Central memory CD8-positive, alpha-beta T cell (primary cell): ENCODE data around the gene GPSM1.

Source experiments
- ATAC-seq: fragments of 150-1000 bp; cut with Tn5 transposase; replicated peaks from 2 replicates; pipeline ENCODE4 v1.10.0; 2022; ENCODE audit warnings: mild to moderate bottlenecking, moderate FRiP score, moderate number of reproducible peaks; ENCODE audit not compliant: poor library complexity, severe bottlenecking; ENCODE audit errors: extremely low read depth
- DNase-seq, 2 donors: peaks; one replicate each; pipeline ENCODE4 v3.0.0; 2021; ENCODE audit warnings: low spot score in 2 of 2
- H3K27ac Mint-ChIP-seq: one replicate; pipeline ENCODE4 v1.8.0; 2022; ENCODE audit warnings: low read depth, mild to moderate bottlenecking, moderate library complexity, mixed read lengths
- H3K27me3 Mint-ChIP-seq: one replicate; pipeline ENCODE4 v1.8.0; 2022; ENCODE audit warnings: mixed read lengths
- H3K36me3 Mint-ChIP-seq: one replicate; pipeline ENCODE4 v1.8.0; 2022; ENCODE audit warnings: mild to moderate bottlenecking, moderate library complexity, mixed read lengths; ENCODE audit not compliant: insufficient read depth
- H3K4me1 Mint-ChIP-seq: one replicate; pipeline ENCODE4 v1.8.0; 2022; ENCODE audit warnings: mixed read lengths
- H3K4me3 Mint-ChIP-seq: one replicate; pipeline ENCODE4 v1.8.0; 2022; ENCODE audit warnings: mild to moderate bottlenecking, moderate library complexity, mixed read lengths
- H3K9me3 Mint-ChIP-seq: one replicate; pipeline ENCODE4 v1.8.0; 2022; ENCODE audit warnings: mixed read lengths

Gene GPSM1, protein sequence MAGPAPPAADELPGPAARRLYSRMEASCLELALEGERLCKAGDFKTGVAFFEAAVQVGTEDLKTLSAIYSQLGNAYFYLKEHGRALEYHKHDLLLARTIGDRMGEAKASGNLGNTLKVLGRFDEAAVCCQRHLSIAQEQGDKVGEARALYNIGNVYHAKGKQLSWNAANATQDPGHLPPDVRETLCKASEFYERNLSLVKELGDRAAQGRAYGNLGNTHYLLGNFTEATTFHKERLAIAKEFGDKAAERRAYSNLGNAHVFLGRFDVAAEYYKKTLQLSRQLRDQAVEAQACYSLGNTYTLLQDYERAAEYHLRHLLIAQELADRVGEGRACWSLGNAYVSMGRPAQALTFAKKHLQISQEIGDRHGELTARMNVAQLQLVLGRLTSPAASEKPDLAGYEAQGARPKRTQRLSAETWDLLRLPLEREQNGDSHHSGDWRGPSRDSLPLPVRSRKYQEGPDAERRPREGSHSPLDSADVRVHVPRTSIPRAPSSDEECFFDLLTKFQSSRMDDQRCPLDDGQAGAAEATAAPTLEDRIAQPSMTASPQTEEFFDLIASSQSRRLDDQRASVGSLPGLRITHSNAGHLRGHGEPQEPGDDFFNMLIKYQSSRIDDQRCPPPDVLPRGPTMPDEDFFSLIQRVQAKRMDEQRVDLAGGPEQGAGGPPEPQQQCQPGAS

DNA sequence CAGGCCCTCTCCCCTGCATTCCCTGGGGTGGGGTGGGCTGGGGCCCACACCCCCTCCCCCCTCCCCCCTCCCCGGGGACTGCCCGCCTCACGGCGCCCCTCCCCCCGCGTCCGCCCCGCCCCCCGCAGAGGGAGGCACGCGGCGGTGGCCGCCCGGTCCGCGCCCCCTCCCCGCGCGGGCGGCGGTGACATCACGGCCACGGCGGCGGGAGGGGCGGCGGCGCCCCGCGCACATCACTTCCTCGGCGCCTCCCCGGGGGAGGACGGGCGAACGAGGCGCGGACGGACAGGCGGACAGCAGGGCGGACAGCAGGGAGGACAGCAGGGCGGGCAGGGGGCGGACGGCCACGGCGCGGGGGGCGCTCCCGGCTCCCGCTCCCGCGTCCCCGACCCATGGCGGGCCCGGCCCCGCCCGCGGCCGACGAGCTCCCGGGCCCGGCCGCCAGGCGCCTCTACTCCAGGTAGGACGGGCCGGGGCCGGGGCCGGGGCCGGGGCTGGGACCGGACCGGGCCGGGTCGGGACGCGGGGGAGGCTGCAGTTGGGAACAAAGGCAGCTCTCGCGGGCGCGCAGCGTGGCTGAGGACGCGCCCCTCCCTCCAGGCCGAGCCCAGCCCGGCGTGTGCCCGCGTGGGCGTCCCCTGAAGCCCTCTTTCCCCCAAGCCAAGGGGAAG, at the start of gene GPSM1:
Gene GPSM1, plus strand, starts transcription at position 236 of the 671 bp plus-strand sequence. Its CDS starts 157 bp downstream, at position 393.
- Mint-ChIP-seq H3K36me3 (no peaks in the 10 kb centered on the region), H3K9me3 (no peaks in the 10 kb centered on the region), H3K4me3 (peak within 1 kb of the TSS; percentile 70), H3K27me3 (peaks cover 7% of the 10 kb centered on the region), H3K27ac (no peak within 1 kb of the TSS), H3K4me1 (no peaks in the 10 kb centered on the region)
- DNase-seq (no peak), ATAC-seq (peak; percentile 20)

DNA sequence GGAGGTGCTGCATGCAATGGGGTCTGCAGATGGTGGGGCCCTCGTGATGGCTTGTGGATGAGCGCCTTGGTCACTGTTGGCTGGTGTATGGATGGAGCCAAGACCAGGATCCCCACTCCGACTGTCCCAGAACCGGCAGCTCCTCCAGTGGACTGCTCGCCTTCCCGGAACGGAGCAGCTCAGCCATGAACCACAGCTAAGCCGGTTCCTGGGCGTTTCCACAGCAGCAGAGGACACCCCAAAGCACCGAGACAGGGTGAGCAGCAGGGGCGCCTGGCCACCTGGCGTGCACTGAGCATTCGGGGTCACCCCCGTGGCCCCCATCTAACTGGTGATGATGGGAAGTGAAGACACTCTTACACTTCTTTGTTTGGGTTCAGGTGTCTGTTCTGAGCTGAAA, 49.6 kb upstream of the GPSM1 start:
- no peak for DNase-seq
- Mint-ChIP-seq H3K36me3 (no peaks in the 10 kb centered on the region), H3K27ac (no peak overlapping the region), H3K27me3 (peaks cover 7% of the 10 kb centered on the region), H3K4me3 (no peak overlapping the region), H3K4me1 (no peaks in the 10 kb centered on the region), H3K9me3 (no peaks in the 10 kb centered on the region)
- ATAC-seq = no peak

DNA sequence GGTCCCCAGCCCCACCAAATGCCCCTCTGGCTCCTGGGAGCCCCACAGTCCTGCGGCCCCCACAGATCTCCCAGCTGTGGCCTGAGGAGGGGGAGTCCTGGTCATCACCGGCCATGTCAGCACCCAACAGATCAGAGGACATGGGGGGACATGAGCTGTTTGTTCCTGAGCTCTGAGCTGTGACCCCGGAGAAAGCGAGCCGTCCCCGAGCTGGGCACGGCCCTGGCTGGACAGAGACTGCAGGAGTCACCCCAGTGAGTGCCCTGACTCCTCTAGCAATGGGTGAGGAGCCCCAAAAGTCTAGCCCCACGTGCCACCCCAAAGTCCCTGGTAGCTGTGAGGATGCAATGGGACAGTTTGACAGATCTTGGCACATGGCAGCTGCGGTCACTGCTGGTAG, 49.1 kb upstream of the GPSM1 start:
- peaks cover 7% of the 10 kb centered on the region for H3K27me3 Mint-ChIP-seq
- DNase-seq (no peak), ATAC-seq (no peak)
- no peaks in the 10 kb centered on the region for H3K9me3 Mint-ChIP-seq
- H3K4me3 Mint-ChIP-seq = no peak overlapping the region
- no peak overlapping the region for H3K27ac Mint-ChIP-seq
- H3K4me1 Mint-ChIP-seq = no peaks in the 10 kb centered on the region
- no peaks in the 10 kb centered on the region for H3K36me3 Mint-ChIP-seq

DNA sequence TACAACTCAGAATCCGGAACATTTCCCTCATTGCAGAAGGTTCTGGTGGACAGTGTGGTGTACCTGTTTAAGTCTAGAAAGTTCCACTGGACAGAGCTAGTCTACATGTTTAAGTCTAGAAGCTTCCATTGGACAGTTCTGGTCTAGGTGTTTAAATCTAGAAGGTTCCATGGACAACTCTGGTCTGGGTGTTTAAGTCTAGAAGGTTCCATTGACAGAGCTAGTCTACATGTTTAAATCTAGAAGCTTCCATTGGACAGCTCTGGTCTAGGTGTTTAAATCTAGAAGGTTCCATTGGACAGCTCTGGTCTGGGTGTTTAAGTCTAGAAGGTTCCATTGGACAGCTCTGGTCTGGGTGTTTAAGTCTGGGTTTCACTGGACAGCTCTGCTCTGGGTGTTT, 48.4 kb upstream of the GPSM1 start:
- Mint-ChIP-seq H3K36me3 (no peaks in the 10 kb centered on the region), H3K27me3 (peaks cover 13% of the 10 kb centered on the region), H3K9me3 (no peaks in the 10 kb centered on the region), H3K4me3 (no peak overlapping the region), H3K4me1 (peaks cover 5% of the 10 kb centered on the region), H3K27ac (no peak overlapping the region)
- ATAC-seq = no peak
- no peak for DNase-seq

DNA sequence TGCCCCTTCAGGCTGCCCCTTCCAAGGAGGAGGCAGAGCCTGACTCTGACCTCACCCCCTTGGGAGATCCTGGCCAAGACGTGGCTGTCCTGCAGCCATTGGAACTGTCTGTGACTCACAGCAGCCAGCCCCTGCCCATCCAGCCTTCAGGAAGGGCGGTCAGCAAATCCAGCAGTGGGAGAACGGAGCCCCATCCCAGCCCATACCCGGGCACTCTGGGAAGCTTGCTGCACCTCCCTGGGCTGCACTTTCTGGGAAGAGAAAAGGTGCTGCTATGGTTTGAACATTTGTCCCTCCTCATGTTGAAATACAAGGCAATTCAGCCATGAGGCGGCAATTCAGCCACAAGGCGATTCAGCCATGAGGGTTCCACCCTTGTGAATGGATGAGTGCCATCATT, 47.9 kb upstream of the GPSM1 start:
- H3K36me3 Mint-ChIP-seq = no peaks in the 10 kb centered on the region
- H3K4me3 Mint-ChIP-seq = no peak overlapping the region
- no peaks in the 10 kb centered on the region for H3K9me3 Mint-ChIP-seq
- H3K27ac Mint-ChIP-seq = no peak overlapping the region
- DNase-seq = no peak
- H3K27me3 Mint-ChIP-seq = peaks cover 16% of the 10 kb centered on the region
- H3K4me1 Mint-ChIP-seq = peaks cover 5% of the 10 kb centered on the region
- ATAC-seq = no peak

DNA sequence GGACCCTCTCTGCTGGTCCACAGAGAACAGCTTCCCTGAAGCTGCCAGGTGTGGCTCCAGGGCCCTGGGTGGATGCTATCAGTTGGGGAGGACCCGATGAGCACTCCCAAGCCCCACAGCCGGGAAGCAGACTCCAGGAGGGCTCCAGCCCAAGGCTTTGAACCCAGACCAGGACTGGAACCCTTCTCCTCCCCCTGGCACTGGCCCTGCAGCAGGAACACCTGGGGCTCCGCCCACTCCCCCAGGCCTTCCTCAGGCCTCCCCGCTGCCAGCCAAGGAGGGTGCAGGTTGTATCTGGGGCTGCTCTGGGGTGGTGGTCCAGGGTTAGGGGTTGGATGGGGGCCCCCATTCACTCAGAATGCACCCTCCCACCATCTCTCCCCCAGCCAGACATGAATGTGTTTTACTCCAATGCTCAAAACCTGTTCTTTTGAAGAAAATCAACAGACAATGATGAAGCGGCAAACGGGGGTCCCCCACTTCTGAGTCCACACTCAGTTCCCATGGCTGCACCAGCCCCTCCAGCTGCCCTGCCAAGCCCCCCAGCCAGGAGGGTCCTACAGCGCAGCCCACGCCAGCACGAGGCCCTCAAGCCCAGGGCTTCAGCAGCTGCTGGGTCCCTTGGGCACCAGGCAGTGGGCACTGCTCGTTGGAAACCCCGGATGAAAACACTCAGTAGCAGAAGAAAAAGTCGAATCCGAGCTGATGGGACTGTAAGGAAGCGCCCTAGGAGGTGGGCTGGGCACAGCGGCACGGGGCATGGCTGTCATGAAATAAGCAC, 46.6 kb upstream of the GPSM1 start:
- DNase-seq (no peak), ATAC-seq (no peak)
- H3K9me3 Mint-ChIP-seq = no peaks in the 10 kb centered on the region
- H3K27ac Mint-ChIP-seq = no peak overlapping the region
- no peaks in the 10 kb centered on the region for H3K36me3 Mint-ChIP-seq
- H3K4me1 Mint-ChIP-seq = peaks cover 5% of the 10 kb centered on the region
- no peak overlapping the region for H3K4me3 Mint-ChIP-seq
- peaks cover 9% of the 10 kb centered on the region for H3K27me3 Mint-ChIP-seq

DNA sequence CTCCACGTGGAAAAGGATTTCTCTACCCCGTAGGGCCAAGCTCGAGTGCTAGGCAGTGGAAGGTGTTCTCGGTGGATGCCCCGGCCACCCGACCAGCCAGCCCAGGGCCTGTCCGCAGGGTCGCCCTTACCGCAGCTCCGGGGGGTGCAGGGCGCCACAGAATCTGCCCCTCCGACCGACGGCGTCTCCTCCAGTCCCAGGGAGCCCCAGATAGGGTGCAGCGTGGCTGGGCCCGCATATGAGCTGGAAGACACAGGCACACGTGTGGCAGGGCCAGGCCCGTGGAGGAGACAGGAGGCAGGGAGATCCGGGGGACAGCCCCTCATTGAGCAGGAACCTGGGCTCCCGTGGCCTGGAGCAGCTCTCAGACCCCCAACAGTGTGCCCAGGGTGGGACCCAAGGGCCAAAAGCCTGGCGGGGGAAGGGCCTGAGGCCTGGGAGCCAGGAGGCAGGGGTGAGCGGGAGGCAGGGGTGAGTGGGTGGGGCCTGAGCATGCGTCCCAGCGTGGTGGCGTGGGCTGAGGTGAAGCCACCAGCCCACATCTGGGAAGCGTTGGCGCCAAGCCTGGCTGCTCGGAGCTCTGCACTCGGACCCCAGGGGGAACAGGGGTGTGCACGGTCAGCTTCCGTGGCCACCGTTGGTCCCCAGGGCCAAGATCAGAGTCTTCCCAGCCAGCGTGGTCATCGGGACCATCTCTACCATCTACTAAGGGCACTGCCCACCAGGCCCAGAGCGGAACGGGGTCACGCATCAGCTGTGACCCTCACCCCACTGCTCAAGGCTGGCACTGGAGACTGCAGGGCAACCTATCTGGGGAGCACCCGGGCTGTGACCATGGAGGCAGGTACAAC, 45.7 kb upstream of the GPSM1 start:
- Mint-ChIP-seq H3K4me3 (no peak overlapping the region), H3K4me1 (peaks cover 5% of the 10 kb centered on the region), H3K27me3 (peaks cover 9% of the 10 kb centered on the region), H3K9me3 (no peaks in the 10 kb centered on the region), H3K27ac (no peak overlapping the region), H3K36me3 (no peaks in the 10 kb centered on the region)
- no peak for ATAC-seq
- no peak for DNase-seq

DNA sequence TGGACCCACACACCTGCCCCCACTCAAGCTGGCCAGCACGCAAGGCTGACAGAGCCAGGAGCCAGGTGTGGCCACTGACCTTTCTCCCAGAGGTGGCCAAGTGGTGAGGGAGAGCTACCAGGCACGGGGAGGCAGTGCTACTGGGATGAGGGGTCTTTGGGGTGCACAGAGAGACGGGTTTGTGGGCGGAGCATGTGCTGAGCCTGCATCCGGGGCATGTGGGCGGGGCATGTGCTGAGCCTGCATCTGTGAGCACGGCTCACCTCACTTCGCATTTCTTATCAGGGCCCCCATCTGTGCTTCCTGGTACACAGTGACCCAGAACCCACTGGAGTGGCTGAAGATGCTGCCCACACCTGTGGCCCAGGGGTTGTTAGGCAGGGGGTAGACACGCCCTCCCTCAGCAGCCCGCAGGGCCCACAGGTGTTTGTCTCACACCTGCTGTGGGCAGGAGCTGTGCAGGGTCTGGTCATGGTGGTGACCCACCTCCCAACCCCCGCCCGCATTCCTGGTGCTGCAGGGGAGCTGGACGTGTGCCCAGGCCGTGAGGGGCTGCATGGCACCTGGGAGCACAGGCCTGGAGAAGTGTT, 45.0 kb upstream of the GPSM1 start:
- Mint-ChIP-seq H3K27me3 (peaks cover 15% of the 10 kb centered on the region), H3K4me3 (no peak overlapping the region), H3K27ac (no peak overlapping the region), H3K36me3 (no peaks in the 10 kb centered on the region), H3K4me1 (peaks cover 5% of the 10 kb centered on the region), H3K9me3 (no peaks in the 10 kb centered on the region)
- ATAC-seq (no peak), DNase-seq (no peak)

DNA sequence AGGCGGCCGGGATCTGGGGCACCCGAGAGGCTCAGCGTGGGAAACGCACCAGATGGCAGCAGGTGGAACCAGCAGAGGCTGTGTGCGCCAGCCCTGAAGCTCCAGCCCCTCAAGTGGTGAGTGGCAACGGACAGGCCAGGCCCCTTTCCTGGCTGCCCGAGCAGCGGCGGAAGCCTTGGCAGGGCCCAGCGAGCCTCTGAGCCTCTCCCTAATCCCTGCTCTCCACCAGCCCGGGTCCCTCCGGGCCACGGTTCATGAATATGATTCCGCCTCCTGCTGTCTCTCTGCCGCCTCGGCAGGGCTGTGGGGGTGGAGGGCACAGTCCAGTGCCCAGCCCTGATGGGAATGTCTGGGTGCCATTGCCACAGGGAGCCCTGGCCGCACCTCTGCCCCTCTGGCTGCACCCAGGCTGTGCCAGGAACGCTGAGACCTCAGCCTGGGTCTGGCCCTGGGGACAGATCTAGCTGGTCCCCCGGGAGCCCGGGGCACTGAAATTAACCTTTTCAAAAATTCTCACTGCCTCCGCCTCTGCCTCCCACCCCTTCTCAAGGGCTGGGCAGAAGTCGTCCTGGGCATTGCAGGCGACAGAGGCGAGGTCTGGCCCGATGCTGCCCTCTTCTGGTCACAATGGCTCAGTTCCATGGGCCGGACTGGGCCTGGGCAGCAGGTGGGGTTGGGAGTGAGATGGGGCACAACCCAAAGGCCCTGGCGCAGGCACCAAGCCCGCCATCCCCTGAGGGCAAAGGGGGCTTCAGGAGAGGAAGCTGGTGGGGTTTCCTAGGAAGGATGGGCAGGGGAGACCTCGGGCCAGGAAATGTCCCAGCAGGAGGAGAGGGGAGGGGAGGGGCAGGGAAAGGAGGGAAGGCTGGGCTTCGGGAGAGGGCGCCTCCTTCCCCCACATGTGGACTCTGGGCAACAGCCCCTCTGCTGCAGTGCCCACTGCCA, 43.8 kb upstream of the GPSM1 start:
- peak; percentile 45 to 63 for DNase-seq
- Mint-ChIP-seq H3K27me3 (peaks cover 19% of the 10 kb centered on the region), H3K4me1 (peaks cover 5% of the 10 kb centered on the region), H3K36me3 (no peaks in the 10 kb centered on the region), H3K27ac (no peak overlapping the region), H3K4me3 (peak overlapping the region; percentile 32), H3K9me3 (no peaks in the 10 kb centered on the region)
- peak; percentile 83 for ATAC-seq

DNA sequence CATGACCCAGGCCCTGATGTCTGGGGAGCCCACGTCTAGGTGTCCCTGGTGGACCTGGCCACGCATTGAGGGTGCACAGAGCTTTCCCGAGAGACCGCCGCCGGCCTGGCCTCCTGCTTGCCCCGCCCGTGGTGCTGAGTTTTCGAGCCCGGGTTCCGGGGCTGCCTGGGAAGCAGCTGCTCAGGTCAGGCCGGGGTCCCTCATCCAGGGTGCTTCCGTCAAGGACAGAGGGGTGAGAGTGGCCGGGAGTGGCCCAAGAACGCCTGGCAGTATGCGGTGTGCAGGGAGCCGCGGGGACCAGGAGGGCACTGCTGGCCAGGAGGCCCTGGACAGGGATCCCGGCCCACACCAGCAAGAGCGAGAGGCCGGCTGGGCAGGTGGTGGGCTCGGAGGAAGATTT, 43.0 kb upstream of the GPSM1 start:
- Mint-ChIP-seq H3K9me3 (no peaks in the 10 kb centered on the region), H3K36me3 (no peaks in the 10 kb centered on the region), H3K4me3 (no peak overlapping the region), H3K27me3 (peaks cover 19% of the 10 kb centered on the region), H3K4me1 (peaks cover 5% of the 10 kb centered on the region), H3K27ac (no peak overlapping the region)
- ATAC-seq = no peak
- DNase-seq = no peak

DNA sequence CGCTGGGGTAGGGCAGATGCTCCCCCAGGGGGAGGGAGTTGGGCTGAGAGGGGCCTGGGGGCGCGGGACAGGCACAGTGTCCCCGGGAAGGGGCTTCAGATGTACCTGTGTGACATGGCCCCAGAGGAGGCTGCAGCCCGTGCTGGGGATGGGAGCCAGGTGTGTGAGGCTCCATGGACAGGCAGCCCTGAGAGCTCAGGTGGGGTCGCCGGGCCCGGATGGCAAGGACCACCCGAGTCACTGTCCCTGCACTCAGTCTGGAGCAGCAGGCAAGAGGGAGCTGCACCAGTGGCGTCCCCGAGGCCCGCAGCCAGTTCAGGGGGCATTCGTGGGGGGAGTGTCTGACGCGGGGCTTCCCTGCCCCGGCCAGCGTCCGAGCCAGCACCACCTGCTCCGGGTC, 42.4 kb upstream of the GPSM1 start:
- peaks cover 5% of the 10 kb centered on the region for H3K4me1 Mint-ChIP-seq
- H3K4me3 Mint-ChIP-seq = no peak overlapping the region
- no peak for DNase-seq
- H3K9me3 Mint-ChIP-seq = no peaks in the 10 kb centered on the region
- H3K27me3 Mint-ChIP-seq = peaks cover 19% of the 10 kb centered on the region
- H3K27ac Mint-ChIP-seq = no peak overlapping the region
- ATAC-seq = no peak
- H3K36me3 Mint-ChIP-seq = no peaks in the 10 kb centered on the region
